ENCODE results near the gene TMEM263. TPM values are rescaled to one million over a fixed set of nuclear protein-coding genes. Genes with fewer than 3 reads are reported as not detected.

The TMEM263 gene
- total RNA-seq, 3 donors from 2014 or later (not counting 1 experiment from before 2014, with no cell fraction given), result 24.1 to 37.5 (median 34.4) TPM

DNA sequence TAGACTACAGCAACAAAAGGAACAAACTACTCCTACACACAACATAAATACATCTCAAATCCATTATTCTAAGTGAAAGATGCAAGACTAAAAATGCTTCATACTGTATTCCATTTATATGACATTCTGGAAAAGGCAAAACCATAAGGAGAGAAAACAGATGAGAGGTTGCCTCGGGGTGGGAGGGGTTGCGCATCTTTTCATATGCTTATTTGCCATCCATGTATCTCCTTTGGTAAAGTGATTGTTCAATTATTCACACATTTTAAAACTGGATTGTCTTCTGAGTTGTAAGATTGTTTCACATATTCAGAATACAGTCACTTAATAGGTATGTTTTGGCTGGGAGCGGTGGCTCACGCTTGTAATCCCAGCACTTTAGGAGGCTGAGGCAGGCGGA, 5.1 kb upstream of the TMEM263 start:
- Mint-ChIP-seq H3K9me3 (no peaks in the 10 kb centered on the region), H3K27me3 (ENCODE audit: low read depth in 2 of 2) (peaks cover 3 to 8% of the 10 kb centered on the region in 2 donors), H3K27ac (no peak overlapping the region), H3K4me1 (peaks cover 10 to 13% of the 10 kb centered on the region in 2 donors), H3K36me3 (no peaks in the 10 kb centered on the region), H3K4me3 (no peak overlapping the region)
- Histone ChIP-seq H3K4me3 (ENCODE audit: low read length) (no peak overlapping the region), H3K4me1 (ENCODE audit: control insufficient read depth, insufficient read depth, low read length) (peaks cover 9% of the 10 kb centered on the region), H3K27ac (ENCODE audit: low read length) (no peak overlapping the region), H3K27me3 (ENCODE audit: control insufficient read depth, insufficient read depth, low read length) (no peaks in the 10 kb centered on the region), H3K9me3 (ENCODE audit: control insufficient read depth, insufficient read depth, low read length) (no peaks in the 10 kb centered on the region), H3K36me3 (ENCODE audit: control insufficient read depth, insufficient read depth, low read length) (no peaks in the 10 kb centered on the region)
- DNase-seq (no peak), ATAC-seq (no peak)
- TF ChIP-seq, protein P1, sequence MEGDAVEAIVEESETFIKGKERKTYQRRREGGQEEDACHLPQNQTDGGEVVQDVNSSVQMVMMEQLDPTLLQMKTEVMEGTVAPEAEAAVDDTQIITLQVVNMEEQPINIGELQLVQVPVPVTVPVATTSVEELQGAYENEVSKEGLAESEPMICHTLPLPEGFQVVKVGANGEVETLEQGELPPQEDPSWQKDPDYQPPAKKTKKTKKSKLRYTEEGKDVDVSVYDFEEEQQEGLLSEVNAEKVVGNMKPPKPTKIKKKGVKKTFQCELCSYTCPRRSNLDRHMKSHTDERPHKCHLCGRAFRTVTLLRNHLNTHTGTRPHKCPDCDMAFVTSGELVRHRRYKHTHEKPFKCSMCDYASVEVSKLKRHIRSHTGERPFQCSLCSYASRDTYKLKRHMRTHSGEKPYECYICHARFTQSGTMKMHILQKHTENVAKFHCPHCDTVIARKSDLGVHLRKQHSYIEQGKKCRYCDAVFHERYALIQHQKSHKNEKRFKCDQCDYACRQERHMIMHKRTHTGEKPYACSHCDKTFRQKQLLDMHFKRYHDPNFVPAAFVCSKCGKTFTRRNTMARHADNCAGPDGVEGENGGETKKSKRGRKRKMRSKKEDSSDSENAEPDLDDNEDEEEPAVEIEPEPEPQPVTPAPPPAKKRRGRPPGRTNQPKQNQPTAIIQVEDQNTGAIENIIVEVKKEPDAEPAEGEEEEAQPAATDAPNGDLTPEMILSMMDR (IDR thresholded peaks at IDR 0.05), result no peak
- intact Hi-C loops (cut with micrococcal nuclease), result no loop called here
- WGBS (ENCODE audit: insufficient coverage), result 98% methylated on average over 5 of the region's 5 CpGs

DNA sequence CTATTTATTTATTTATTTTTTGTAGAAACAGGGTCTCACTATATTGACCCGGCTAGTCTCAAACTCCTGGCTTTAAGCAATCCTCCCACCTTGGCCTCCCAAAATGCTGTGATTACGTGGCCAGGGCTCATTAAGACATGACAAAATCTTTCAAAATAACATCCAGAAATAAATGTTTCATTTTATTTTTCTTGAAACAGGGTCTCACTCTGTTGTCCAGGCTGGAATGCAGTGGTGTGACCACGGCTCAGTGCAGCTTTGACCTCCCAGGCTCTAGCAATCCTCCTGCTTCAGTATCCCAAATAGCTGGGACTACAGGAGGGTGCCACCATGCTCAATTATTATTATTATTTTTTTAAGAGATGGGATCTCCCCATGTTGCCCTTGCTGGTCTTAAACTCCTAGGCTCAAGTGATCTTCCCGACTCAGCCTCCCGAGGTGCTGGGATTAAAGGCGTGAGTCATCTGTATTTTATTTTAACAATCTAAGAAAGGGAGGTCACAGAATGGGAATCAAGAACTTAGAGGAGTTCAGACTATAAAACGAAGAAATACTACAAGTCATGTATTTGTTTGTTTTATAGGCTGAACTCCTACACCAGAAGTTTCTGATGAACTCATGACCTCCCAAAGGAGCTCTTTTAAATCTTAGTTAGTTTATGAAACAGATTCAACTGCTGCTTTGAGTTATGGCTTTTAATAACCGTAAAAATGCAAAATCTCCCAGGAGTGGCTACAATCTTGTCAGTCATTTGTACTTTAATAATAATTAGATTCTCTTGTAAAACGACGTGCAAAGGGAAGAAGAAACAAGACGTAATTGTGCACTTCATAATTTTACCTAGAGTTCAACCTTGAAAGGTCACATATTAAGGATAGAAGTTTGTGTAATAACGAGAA, 2.1 kb upstream of the TMEM263 start:
- ATAC-seq, result no peak
- intact Hi-C loops (cut with micrococcal nuclease), result no loop called here
- no peaks in the 10 kb centered on the region for H3K27me3 ChIP-seq (ENCODE audit: control insufficient read depth, insufficient read depth, low read length)
- Mint-ChIP-seq H3K4me3 (peak overlapping the region; percentile 72), H3K4me1 (peaks cover 27 to 31% of the 10 kb centered on the region in 2 donors), H3K36me3 (no peaks in the 10 kb centered on the region), H3K9me3 (no peaks in the 10 kb centered on the region), H3K27me3 (ENCODE audit: low read depth in 2 of 2) (peaks cover 0 to 3% of the 10 kb centered on the region in 2 donors), H3K27ac (peak overlapping the region; percentile 89 to 98)
- peaks cover 18% of the 10 kb centered on the region for H3K4me1 ChIP-seq (ENCODE audit: control insufficient read depth, insufficient read depth, low read length)
- no peak overlapping the region for H3K27ac ChIP-seq (ENCODE audit: low read length)
- no peak for DNase-seq
- H3K9me3 ChIP-seq (ENCODE audit: control insufficient read depth, insufficient read depth, low read length), result no peaks in the 10 kb centered on the region
- WGBS (ENCODE audit: insufficient coverage), result 100% methylated on average over 9 of the region's 12 CpGs
- no peaks in the 10 kb centered on the region for H3K36me3 ChIP-seq (ENCODE audit: control insufficient read depth, insufficient read depth, low read length)
- no peak overlapping the region for H3K4me3 ChIP-seq (ENCODE audit: low read length)
- TF ChIP-seq, protein P1 (IDR thresholded peaks at IDR 0.05), result no peak

DNA sequence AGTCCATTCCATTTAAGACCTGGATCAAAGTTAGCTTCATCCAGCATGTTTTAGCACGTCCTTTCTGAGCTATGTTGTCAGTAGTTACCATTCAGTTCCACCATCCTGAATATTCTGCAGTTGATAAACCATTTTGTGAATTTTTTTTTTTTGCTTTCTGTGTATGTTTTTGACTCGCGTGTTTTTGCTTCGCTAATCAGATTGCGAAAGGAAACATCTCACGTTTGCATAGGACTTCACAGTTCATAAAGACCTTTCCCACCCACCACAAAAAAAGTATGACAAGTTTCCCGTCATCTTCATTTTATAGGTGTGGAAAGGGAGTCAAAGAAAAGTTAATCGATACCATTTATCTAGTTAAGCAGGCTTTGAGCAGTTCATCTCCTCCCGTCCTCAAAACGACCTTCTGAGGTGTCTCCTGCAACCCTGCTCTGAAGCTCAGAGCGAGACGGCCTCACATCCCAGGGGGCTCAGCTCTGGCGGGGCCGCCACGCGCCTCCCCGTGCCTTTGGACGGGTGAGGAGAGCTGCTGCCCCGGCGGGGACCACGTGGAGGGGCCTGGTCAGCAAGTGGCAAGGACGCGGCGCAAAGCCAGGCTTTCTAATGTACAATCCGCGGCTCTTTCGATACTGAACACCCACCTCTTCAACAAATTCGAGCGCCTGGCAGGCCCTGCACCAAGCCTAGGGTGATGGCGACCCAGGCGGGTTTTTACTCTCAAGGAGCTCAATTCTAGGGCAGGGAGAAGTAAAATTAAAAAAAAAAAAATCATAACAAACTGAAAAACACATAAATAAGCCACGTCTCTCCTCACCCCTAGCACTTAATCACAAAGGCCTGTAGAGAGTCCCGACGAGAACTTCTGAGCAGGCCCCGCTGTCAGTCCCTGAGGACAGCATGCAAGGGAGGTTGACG, 988 bp upstream of the TMEM263 start:
- WGBS (ENCODE audit: insufficient coverage), result 58% methylated on average over 27 of the region's 36 CpGs
- Histone ChIP-seq H3K9me3 (ENCODE audit: control insufficient read depth, insufficient read depth, low read length) (no peaks in the 10 kb centered on the region), H3K27me3 (ENCODE audit: control insufficient read depth, insufficient read depth, low read length) (no peaks in the 10 kb centered on the region), H3K4me3 (ENCODE audit: low read length) (peak overlapping the region; percentile 88), H3K4me1 (ENCODE audit: control insufficient read depth, insufficient read depth, low read length) (peaks cover 18% of the 10 kb centered on the region), H3K27ac (ENCODE audit: low read length) (peak overlapping the region; percentile 92), H3K36me3 (ENCODE audit: control insufficient read depth, insufficient read depth, low read length) (no peaks in the 10 kb centered on the region)
- H3K4me1 Mint-ChIP-seq, result peaks cover 27 to 31% of the 10 kb centered on the region in 2 donors
- intact Hi-C loops (cut with micrococcal nuclease), result loop anchor here (1.0 to 5.0 kb wide), 2 partner anchors 73 to 363 kb away; a partner anchor contains a TSS
- peak in 1 of 2 donors; percentile 24 for DNase-seq
- H3K27me3 Mint-ChIP-seq (ENCODE audit: low read depth in 2 of 2), result no peaks in the 10 kb centered on the region
- peak overlapping the region; percentile 89 to 98 for H3K27ac Mint-ChIP-seq
- no peaks in the 10 kb centered on the region for H3K36me3 Mint-ChIP-seq
- no peaks in the 10 kb centered on the region for H3K9me3 Mint-ChIP-seq
- peak; percentile 9 to 36 (median 19) for ATAC-seq
- peak overlapping the region; percentile 98 for H3K4me3 Mint-ChIP-seq
- TF ChIP-seq, protein P1 (IDR thresholded peaks at IDR 0.05), result no peak

Data from natural killer cell (primary cell).